ENCODE measurements around the gene SLC34A3.
A peak's percentile ranks its signal among the peaks of the same experiment; 100 is the strongest.
"Not testable (repeated sequence)": the region's sequence is repeated elsewhere in the genome, so short reads cannot be mapped to it uniquely, and the experiment has no call there.

The SLC34A3 gene

GRCh38 chr9:137231372-137232039 lies 805 bp downstream of the SLC34A3 start:
- DNase-seq = no peak

- DNase-seq = no peak
Measured at GRCh38 chr9:137232101-137232500, 1.4 kb downstream of the SLC34A3 start.

DNA sequence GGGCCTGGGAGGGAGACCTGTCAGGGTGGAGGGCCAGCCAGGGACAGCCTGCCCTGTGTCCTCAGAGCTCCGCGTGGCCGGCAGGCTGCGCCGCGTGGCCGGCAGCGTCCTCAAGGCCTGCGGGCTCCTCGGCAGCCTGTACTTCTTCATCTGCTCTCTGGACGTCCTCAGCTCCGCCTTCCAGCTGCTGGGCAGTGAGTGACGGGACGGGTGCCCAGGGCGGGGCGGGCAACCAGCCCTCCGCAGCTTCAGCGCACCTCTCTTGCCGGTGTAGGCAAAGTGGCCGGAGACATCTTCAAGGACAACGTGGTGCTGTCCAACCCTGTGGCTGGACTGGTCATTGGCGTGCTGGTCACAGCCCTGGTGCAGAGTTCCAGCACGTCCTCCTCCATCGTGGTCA lies 1.8 kb downstream of the SLC34A3 start:
- DNase-seq = no peak

DNA sequence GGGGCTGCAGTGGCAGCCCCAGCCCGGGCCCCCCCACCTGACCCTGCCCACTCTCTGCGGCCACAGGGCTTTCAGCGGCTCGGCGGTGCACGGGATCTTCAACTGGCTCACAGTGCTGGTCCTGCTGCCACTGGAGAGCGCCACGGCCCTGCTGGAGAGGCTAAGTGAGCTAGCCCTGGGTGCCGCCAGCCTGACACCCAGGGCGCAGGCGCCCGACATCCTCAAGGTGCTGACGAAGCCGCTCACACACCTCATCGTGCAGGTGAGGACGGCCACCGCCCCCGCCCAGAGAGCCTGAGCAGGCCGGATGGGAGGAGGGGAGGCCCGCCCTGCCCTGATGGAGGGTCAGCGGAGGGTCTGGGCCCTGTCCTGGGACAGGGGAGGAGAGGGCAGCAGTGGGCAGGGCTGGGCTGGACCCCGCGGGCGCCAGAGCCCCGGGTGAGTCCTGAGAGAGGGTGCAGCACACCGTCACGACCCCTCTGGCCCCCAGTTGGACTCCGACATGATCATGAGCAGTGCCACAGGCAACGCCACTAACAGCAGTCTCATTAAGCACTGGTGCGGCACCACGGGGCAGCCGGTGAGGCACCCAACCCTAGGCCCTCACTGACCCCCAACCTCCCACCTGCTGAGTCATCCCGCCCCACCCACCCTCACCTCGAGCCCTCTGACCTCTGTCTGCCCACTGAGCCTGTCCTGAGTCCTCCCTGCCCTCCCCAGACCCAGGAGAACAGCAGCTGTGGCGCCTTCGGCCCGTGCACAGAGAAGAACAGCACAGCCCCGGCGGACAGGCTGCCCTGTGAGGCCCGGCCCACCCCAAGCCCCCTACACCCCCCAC lies 2.7 kb downstream of the SLC34A3 start:
- DNase-seq = no peak

DNA sequence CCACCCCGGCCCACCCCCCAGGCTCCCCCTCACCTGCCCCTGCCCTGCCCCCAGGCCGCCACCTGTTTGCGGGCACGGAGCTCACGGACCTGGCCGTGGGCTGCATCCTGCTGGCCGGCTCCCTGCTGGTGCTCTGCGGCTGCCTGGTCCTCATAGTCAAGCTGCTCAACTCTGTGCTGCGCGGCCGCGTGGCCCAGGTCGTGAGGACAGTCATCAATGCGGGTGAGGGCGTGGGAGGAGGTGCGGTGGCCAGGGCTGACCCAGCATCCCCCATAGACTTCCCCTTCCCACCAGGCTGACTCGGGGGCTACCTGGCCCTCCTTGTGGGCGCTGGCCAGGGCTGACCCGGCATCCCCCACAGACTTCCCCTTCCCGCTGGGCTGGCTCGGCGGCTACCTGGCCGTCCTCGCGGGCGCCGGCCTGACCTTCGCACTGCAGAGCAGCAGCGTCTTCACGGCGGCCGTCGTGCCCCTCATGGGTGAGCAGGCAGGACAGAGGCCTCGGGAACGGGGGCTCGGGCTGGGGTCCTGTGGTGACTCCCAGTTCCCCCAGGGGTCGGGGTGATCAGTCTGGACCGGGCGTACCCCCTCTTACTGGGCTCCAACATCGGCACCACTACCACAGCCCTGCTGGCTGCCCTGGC lies 3.5 kb downstream of the SLC34A3 start:
- DNase-seq = no peak

DNA sequence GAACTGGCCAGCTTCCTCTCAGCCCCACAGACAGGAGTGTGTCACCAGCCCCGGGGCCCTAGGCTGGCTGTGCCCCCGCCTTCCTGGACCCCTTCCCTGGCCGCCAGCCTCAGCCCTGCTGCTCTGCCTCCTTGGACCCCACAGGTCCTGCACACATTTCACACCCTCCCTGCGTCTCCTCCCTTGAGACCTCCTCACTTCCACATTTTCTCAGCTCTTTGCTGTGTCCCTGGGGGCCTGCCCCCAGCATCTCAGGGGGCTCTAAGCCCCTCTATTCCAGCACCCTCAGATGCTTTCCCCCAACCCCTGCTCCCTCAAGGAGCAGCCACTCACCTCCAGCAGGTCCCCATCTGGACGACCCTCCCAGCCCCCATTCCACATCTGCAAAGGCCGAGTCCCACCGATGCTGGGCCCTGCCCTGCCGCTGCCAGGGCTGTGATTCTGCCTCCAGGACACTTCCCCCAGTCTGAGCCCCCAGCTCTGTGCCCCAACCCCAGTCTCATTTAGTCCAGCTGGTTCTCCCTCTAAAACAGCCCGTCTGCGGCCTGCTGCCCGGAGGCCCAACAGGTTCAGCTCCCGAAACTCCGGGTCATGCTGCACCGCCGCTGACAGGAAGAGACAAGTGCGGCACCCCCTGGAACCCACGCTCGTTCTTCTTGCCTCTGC lies 4.2 kb downstream of the SLC34A3 start:
- no peak for DNase-seq

GRCh38 chr9:137235424-137236237 lies 4.9 kb downstream of the SLC34A3 start:
- no peak for DNase-seq

DNA sequence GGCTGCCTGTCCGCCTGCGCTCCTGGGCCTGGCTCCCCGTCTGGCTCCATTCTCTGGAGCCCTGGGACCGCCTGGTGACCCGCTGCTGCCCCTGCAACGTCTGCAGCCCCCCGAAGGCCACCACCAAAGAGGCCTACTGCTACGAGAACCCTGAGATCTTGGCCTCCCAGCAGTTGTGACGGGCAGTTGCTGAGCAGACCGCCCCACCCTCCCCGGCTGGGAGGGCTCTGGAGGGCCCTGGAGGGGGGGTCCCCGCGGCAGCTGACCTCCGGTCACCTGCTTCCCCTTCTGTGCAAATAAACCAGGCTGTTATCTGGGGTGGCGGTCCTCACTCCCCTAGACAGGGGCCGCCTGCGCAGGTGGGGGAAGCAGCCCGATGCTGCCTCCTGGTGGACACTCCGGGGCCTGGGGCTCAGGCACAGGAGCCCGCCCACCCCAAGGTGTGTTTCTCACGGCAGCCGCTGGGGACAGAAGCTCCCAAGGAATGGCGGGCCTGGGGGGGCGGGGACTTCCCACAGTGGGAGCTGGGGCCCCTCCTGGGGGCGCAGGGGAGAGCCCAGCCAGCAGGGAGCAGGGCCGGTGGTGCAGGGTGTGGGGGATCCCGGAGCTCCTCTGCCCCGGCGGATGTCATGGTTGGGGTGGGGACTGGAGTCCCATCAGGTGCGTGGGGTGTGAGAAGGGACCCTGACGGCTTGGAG lies 5.7 kb downstream of the SLC34A3 start:
- peak; percentile 70 for DNase-seq

DNA sequence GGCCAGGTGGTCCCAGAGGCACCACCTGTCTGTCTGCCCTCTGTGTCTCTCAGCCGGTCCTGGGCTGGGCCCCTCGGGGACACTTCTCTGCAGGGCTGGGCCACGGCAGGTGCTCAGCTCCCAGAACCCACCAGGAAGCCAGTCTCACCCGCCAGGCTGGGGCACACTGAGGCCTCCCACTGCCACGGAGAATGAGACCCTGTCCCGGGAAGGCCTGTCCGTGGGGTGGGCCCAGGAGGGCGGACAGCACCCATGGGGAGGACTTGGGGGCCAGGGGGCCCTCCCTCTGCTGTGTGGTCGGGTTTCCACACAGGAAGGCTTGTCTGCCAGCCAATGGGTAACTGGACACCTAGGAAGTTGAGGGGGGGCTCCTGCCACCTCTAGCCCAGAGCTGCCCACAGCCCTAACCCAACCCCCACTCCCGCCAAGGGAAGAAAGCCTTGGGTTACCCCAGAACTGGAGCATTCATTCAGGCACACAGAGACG lies 6.3 kb downstream of the SLC34A3 start:
- DNase-seq = no peak

GRCh38 chr9:137237759-137238726 lies 7.3 kb downstream of the SLC34A3 start:
- DNase-seq = peak; percentile 66

- not testable (repeated sequence) for DNase-seq
Measured at GRCh38 chr9:137239541-137240200, 9.0 kb downstream of the SLC34A3 start.

DNA sequence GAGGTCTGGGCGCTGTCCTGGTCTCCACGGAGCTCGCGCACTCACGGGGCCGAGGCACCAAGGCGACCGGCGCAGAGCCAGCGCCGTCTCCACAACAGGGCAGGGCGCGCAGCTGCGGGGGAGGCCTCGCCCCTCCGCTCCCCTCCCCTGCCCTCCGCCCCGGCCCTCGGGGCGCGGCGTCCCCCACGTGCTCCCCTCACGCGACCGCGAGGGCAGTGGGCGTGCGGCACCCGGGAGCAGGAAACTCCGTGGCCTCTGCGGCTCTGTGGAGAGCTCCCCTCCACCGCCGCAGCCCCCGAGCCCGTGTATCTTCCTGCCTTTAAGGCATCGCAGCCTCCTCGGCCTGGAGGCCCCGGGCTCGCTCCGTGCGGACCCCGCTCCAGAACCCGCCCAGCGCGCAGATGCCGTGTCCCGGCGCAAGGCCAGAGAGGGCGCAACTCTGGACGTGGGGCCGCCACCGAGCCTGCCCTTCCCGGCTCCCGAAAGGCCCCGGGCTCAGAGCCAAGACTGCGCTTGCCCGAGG lies 9.7 kb downstream of the SLC34A3 start:
- DNase-seq = peak; percentile 69

DNA sequence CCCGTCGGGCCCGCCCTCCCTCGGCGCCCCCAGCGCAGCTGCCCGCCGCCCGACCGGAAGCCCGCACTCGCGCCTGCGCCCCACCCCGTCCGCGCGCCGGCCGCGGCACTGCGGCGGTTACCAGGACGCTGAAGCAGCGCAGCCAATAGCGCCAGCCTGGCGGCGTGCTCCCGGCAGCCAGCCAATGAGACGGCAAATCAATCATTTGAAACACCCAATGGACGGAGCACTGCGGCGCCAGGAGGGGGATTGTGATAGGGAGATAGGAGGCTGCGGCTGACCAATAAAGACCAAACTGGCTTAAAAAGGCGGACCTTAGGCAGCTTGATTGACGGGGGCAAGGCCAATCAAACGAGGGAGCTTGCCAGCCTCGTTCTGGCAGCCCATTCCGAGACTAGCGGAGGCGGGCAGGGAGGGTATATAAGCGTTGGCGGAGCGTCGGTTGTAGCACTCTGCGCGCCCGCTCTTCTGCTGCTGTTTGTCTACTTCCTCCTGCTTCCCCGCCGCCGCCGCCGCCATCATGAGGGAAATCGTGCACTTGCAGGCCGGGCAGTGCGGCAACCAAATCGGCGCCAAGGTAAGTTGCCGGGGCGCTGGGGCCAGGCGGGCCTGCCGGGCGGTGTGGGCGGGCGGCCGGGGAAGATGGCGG lies 10.3 kb downstream of the SLC34A3 start, which contains the start of gene TUBB4B:
Gene TUBB4B (plus strand): TSS at position 447 of the 649 bp plus-strand sequence. CDS start 74 bp downstream, at position 521.
- DNase-seq = peak; percentile 100

DNA sequence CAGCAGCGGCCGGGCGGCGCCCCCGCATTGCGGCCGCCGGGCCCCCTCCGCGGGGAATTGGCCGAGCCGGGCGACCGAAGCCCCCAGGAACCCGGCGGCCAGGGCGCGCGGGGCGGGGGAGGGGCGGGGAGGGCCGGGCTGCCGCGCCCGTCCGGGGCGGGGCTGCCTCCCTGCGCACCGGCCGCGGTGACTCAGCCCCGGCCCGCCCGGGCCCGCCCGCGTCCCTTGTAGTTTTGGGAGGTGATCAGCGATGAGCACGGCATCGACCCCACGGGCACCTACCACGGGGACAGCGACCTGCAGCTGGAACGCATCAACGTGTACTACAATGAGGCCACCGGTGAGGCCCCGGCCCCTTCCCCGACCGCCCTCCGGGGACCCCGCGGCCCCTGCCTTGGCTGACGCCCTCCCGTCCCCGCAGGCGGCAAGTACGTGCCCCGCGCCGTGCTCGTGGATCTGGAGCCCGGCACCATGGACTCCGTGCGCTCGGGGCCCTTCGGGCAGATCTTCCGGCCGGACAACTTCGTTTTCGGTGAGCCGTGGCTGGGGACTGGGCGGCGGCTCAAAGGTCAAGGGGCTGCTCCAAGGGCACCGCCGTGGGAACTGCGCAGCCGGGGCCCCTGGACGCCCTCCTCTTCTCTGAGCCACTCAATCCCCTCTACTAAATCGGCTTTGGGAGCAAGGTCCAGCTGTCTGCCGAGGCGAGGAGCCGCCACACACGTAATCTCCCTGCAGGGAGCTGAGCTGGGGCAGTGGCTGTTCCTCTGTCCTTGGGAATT lies 11.0 kb downstream of the SLC34A3 start:
- no peak for DNase-seq

GRCh38 chr9:137242269-137243203 lies 11.8 kb downstream of the SLC34A3 start:
- no peak for DNase-seq

DNA sequence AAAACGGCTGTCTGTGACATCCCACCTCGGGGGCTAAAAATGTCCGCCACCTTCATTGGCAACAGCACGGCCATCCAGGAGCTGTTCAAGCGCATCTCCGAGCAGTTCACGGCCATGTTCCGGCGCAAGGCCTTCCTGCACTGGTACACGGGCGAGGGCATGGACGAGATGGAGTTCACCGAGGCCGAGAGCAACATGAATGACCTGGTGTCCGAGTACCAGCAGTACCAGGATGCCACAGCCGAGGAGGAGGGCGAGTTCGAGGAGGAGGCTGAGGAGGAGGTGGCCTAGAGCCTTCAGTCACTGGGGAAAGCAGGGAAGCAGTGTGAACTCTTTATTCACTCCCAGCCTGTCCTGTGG lies 12.5 kb downstream of the SLC34A3 start:
- not testable (repeated sequence) for DNase-seq
